HEK293T (cell line): ENCODE data around the gene BBC3.

Experiments used
- CTCF ChIA-PET: fragments of 350-600 bp; formaldehyde crosslinking; extraction: SDS; loops from one replicate; lab custom pipeline; 2021; ENCODE audit warnings: antibody characterized with exemption, inconsistent platforms; lab: Yijun Ruan, JAX
- POLR2A ChIA-PET: fragments of 350-600 bp; formaldehyde crosslinking; extraction: SDS; loops from one replicate; lab custom pipeline; 2020; ENCODE audit warnings: antibody characterized with exemption, inconsistent platforms; lab: Yijun Ruan, JAX
- DNase-seq: peaks from one replicate; pipeline ENCODE4 v3.0.0; 2012; ENCODE audit warnings: mixed read lengths; ENCODE audit errors: extremely low spot score
- ARNT ChIP-seq: fragments of 450-650 bp; IDR thresholded peaks from 2 replicates; pipeline ENCODE4 v1.6.1; 2017; ENCODE audit warnings: mild to moderate bottlenecking
- BHLHE40 ChIP-seq: fragments of 450-650 bp; IDR thresholded peaks from 2 replicates; pipeline ENCODE4 v1.6.1; 2016; ENCODE audit warnings: mild to moderate bottlenecking, moderate library complexity, borderline replicate concordance
- CTBP1 ChIP-seq: fragments of 450-650 bp; IDR thresholded peaks from 2 replicates; pipeline ENCODE4 v1.6.1; 2016; ENCODE audit warnings: borderline replicate concordance
- ELF4 ChIP-seq: fragments of 450-650 bp; IDR thresholded peaks from 2 replicates; pipeline ENCODE4 v1.6.1; 2017; ENCODE audit warnings: antibody characterized with exemption
- FOXA1 ChIP-seq: fragments of 450-650 bp; IDR thresholded peaks from 2 replicates; pipeline ENCODE4 v1.6.1; 2016; ENCODE audit warnings: mild to moderate bottlenecking
- FOXK2 ChIP-seq: fragments of 450-650 bp; IDR thresholded peaks from 2 replicates; pipeline ENCODE4 v1.6.1; 2016; ENCODE audit warnings: mild to moderate bottlenecking
- FOXM1 ChIP-seq: fragments of 450-650 bp; IDR thresholded peaks from 2 replicates; pipeline ENCODE4 v1.6.1; 2017; ENCODE audit warnings: mild to moderate bottlenecking, borderline replicate concordance
- HDGF ChIP-seq: fragments of 450-650 bp; IDR thresholded peaks from 2 replicates; pipeline ENCODE4 v1.6.1; 2017; ENCODE audit warnings: antibody characterized with exemption, borderline replicate concordance
- L3MBTL2 ChIP-seq: fragments of 450-650 bp; conservative IDR thresholded peaks from 2 replicates; pipeline ENCODE4 v1.6.1; 2016; ENCODE audit warnings: mild to moderate bottlenecking
- LEF1 ChIP-seq: fragments of 450-650 bp; IDR thresholded peaks from 2 replicates; pipeline ENCODE4 v1.6.1; 2017; ENCODE audit warnings: mild to moderate bottlenecking, borderline replicate concordance
- NFRKB ChIP-seq: fragments of 450-650 bp; IDR thresholded peaks from 2 replicates; pipeline ENCODE4 v1.6.1; 2016; ENCODE audit warnings: mild to moderate bottlenecking, moderate library complexity
- SP1 ChIP-seq: fragments of 450-650 bp; IDR thresholded peaks from 2 replicates; pipeline ENCODE4 v1.6.1; 2017
- SUZ12 ChIP-seq: fragments of 450-650 bp; IDR thresholded peaks from 2 replicates; pipeline ENCODE4 v1.6.1; 2016; ENCODE audit warnings: mild to moderate bottlenecking
- TARDBP ChIP-seq: fragments of 450-650 bp; IDR thresholded peaks from 2 replicates; pipeline ENCODE4 v1.6.1; 2016
- ZNF384 ChIP-seq: fragments of 450-650 bp; IDR thresholded peaks from 2 replicates; pipeline ENCODE4 v1.6.1; 2016
- TF ChIP-seq, protein P1 (sequence below): fragments of 450-650 bp; IDR thresholded peaks from 2 replicates; pipeline ENCODE4 v1.6.1; 2016

Gene BBC3

DNA sequence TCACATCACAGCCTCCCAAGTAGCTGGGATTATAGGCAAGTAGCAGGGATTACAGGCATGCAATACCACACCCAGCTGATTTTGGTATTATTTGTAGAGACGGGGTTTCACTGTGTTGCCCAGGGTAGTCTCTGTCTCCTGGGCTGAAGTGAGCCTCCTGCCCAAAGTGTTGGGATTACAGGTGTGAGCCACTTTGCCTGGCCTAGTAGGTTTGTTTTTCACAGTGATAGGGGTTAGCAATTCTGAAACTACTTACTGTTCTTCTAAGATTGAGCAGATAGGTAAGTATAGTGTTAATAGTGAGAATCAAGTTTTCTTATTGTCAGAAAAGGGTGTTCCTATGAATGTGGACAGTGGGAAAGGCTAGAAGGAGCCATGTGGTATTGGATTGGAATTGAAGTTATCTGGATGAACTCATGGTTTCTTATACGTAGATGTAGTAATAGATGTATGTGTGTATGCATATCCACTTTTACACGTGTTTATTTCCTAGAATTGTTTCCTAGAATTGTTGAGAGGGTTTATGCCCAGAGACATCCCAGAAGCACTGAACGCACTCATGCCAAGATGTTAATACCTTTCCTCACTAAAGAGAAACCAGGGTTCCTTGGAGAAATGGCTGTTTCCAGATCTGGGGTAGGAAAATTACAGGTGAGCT is 51.2 kb downstream of the BBC3 start:
- ChIA-PET CTCF (no interaction called here), POLR2A (no interaction called here)
- TF ChIP-seq SUZ12, result no peak
- DNase-seq, result no peak

DNA sequence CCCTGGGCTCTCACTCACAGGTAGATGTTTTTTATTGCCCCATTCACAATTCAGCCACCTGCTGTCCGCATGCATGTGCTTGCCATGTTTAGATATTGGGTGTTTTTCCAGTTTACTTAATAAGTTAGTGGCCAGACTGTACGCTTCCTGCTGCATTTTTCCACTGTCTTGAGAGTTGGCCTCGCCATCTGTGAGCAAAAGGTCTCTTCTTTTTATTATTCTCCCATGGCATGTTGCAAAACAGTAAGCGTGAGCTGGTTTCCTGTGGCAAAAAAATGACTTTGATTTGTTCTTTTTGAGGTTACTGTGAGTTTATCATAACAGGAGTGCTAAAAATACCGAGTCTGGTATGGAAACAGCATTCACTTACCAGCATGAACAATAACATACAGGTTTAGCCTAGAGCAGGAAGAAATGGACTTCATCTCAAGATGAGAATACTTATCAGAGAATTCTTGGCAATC is 54.3 kb downstream of the BBC3 start:
- ChIA-PET CTCF (no interaction called here), POLR2A (interaction anchor here (1.2 kb wide), 1 partner anchor 80 kb away, joined by 3 read pairs; no protein-coding TSS in a partner anchor)
- DNase-seq, result no peak
- TF ChIP-seq FOXM1 (no peak), SP1 (no peak), SUZ12 (no peak), LEF1 (no peak)
- TF ChIP-seq, protein P1, sequence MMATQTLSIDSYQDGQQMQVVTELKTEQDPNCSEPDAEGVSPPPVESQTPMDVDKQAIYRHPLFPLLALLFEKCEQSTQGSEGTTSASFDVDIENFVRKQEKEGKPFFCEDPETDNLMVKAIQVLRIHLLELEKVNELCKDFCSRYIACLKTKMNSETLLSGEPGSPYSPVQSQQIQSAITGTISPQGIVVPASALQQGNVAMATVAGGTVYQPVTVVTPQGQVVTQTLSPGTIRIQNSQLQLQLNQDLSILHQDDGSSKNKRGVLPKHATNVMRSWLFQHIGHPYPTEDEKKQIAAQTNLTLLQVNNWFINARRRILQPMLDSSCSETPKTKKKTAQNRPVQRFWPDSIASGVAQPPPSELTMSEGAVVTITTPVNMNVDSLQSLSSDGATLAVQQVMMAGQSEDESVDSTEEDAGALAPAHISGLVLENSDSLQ, result no peak

DNA sequence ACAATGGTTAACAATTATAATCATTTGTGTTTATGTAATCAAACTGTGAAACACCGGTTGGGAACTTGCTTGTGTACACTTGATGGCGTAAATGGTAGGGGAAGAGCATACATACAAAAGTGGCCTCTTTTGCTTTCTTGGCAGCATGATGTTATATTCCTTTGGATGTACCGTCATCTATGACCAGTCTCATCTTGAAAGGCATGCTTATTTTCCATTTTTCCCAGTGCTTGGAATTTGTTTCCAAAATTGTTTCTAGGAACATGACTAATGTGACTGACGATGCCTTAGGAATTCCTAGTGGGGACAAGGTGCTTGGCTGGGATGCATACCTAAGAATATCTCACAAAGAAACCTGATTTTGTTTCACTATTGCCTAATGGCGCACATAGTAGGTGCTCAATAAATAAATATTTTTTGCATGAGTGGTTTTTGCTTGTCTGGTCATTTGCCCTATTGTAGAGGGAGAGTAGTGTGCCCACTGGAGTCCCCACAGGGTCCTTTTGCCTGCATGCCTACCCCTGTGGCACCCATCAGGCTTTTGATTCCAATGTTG is 54.9 kb downstream of the BBC3 start:
- ChIA-PET CTCF (no interaction called here), POLR2A (no interaction called here)
- no peak for DNase-seq
- no peak for TF ChIP-seq FOXA1
- TF ChIP-seq FOXM1, result no peak
- no peak for TF ChIP-seq TARDBP
- TF ChIP-seq, protein P1, result no peak

DNA sequence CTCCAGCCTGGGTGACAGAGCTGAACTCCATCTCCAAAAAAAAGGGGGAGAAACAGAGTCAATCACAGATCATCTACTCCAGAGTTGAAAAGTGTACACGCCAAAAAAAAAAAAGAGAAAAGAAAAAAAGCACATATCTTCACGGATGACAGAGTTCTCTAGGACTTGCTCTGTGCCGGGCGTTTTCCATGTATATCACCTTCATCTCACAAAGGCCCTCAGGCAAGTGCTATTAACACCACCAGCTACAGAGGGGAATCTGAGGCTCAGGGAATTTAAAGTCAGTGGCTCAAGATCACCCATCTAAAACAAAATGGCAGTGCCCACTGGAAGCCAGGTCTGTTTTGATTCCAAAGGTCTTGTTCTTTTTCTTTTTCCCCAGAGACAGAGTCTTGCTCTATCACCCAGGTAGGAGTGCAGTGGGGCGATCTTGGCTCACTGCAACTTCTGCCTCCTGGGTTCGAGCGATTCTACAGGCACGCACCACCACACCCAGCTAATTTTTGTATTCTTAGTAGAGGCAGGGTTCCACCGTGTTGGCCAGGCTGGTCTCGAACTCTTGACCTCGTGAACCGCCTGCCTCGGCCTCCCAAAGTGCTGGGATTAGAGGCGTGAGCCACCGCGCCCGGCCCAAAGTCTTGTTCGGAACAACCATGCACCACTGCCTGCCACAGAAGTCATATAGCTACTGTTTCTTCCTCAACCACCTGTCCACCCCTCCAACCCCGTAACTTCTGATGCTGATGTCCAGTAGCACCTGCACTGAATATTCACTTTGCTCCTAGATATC is 58.1 kb downstream of the BBC3 start:
- TF ChIP-seq FOXA1, result no peak
- no peak for TF ChIP-seq FOXM1
- no peak for TF ChIP-seq SP1
- no peak for TF ChIP-seq ZNF384
- TF ChIP-seq ARNT, result no peak
- TF ChIP-seq LEF1, result no peak
- TF ChIP-seq NFRKB, result no peak
- TF ChIP-seq L3MBTL2, result no peak
- TF ChIP-seq BHLHE40, result no peak
- TF ChIP-seq, protein P1, result no peak
- TF ChIP-seq SUZ12, result no peak
- TF ChIP-seq CTBP1, result no peak
- no peak for TF ChIP-seq FOXK2
- TF ChIP-seq HDGF, result no peak
- no peak for TF ChIP-seq TARDBP
- TF ChIP-seq ELF4, result no peak
- CTCF ChIA-PET, result no interaction called here
- no peak for DNase-seq
- POLR2A ChIA-PET, result no interaction called here
